HT1080 (cell line): ENCODE data around the gene TRIM8. TPM values are rescaled to one million over a fixed set of nuclear protein-coding genes. Genes with fewer than 3 reads are reported as not detected.
"Not testable (repeated sequence)": the region's sequence is repeated elsewhere in the genome, so short reads cannot be mapped to it uniquely, and the experiment has no call there.

Experiments
- DNase-seq: peaks from one replicate; pipeline ENCODE4 v3.0.0-alpha.2; 2015; ENCODE audit warnings: low read depth
- total RNA-seq: library from RNA; depleted of rRNA; stranded (reverse); fragments of >200 nt; shearing (Covaris generic); gene quantifications from 2 replicates; pipeline ENCODE4 v1.2.3, GENCODE V29; 2014; rRNA removed

TRIM8 gene
- total RNA-seq, 1 experiment from 2014 or later = 117 TPM

DNA sequence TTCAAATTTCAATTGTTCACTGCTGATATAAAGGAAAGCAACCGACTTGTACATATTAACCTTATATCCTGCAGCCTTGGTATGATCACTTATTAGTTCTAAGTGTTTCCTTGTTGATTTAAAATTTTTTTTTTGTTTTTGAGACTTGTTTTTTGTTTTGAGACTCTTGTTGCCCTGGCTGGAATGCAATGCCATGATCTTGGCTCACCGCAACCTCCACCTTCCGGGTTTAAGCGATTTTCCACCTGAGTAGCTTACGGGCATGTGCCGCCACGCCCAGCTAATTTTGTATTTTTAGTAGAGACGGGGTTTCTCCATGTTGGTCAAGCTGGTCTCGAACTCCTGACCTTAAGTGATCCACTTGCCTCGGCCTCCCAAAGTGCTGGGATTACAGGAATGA, 51.1 kb downstream of the TRIM8 start:
- not testable (repeated sequence) for DNase-seq

DNA sequence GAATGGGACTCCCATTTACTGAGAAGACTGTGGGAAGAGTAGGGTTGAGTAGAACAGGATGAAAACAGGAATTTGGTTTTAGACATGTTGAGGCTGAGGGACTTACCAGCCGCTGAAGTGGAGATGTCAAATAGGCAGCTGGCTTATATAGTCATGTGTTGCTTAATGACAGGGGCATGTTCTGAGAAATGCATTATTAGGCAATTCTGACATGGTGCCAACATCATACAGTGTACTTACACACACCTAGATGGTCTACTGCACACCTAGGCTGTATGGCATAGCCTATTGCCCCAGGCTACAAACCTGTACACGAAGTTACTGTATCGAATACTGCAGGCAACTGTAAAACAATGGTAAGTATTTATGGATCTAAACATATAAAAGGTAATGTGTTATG, 52.5 kb downstream of the TRIM8 start:
- no peak for DNase-seq

DNA sequence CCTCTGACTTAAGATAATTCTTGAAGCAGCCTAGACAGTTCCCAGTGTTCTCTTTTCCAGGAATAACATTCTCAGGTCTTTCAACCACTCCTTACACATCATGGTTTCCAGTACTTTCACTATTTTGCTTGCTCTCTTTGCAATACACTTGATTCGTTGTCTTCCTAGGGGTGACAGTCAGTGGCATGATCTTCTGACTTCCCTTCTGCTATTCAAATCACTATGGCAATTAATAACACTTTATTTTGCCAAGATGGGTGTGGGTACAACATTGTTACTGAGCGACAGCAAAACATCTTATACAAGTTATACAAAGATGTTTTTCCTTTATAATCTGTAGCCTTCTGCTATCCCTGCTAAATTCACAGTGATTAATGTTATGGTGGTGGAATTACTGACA, 54.6 kb downstream of the TRIM8 start:
- no peak for DNase-seq

DNA sequence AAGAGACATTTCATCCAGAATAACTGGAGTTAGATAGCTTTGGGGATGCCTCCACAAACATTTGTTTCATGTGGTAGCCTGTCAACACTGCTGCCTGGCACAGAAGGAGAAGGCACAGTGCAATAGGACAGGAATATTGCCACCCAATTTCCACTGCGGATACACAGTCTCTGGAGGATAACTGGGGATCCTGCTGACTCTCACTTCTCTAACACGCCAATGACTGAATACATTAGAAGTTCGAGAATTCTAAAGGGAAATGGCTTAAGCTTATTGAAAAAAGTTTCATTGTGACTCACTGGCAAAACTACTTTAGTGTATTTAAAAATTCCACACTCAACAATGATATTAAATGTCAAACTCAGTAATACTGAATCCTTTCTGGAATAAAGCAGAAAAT, 57.0 kb downstream of the TRIM8 start:
- no peak for DNase-seq

DNA sequence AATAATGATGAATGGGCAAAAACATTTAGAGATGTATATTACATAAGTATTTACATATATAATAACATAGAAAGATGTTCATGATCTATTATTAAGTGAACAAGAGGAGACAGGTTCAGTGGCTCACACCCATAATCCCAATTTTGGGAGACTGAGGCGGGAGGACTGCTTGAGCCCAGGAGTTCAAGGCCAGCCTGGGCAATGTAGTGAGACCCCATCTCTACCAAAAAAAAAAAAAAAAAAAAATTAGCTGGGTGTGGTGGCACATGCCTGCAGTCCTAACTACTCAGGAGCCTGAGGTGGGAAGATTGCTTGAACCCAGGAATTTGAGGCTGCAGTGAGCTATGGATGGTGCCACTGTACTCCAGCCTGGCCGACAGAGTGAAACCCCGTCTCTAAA, 57.5 kb downstream of the TRIM8 start:
- no peak for DNase-seq

DNA sequence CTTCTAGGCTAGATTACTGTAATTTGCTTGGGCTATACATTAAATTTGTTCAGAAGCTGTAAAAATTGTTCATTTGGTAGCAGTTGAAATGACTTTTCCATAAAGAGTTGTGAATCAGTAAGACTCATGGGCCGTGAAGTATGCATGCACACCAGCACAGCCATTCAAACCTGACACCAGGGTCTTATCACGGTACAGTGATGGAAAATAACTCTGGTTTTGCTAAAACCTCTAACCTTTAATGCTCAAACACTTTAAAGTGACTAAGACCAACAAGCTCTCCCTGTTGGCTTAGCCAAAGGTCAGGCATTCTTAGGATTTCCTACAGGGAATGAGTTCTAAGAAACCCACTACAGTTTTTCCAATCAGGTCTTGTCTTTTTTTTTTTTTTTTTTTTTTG, 58.5 kb downstream of the TRIM8 start:
- DNase-seq = no peak

DNA sequence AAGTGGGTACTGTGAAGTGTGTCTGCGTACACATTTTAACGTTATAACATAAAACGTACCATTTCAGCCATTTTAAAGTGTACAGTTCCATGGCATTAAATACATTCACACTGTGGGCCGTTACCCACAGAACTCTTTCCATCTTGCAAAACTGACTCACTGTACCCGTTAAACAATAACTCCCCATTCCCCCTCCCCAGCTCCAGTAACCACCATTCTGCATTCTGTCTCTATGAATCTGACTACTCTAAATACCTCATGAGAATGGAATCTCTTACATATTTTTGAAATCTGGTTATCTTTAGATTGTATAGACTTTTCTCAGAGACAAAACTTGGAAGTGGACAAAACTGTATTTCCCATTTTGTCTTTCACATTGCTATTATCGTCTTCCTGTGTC, 60.6 kb downstream of the TRIM8 start:
- DNase-seq = no peak

DNA sequence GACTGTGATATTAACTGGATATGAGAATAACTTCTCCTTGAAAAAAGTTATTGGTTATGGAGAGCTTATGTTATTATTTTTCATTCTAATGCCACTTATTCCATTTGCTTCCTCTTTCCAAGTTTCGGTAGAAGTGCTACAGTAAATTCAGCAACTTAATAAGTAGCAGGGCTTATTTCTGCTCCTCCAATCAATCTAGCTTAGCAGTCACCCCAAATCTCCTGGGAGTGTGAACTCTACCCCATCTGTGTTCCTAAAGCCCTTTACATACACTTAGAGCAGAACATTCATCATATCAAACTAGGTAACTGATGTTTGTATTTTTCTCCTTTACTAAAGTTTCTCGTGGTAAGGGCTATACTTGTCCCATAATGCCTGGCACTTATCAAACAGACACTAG, 61.3 kb downstream of the TRIM8 start:
- no peak for DNase-seq

Other genes starting within 250 kb of the TRIM8 start
- gene NFKB2, start 248.8 kb upstream of the TRIM8 start, total RNA-seq = 17.3 and 18.5 TPM in 2 replicates
- 1.3 TPM in 1 of 2 replicates, not detected in the other for gene PSD, start 225.7 kb upstream of the TRIM8 start, total RNA-seq
- gene FBXL15, start 223.6 kb upstream of the TRIM8 start, total RNA-seq = 11.8 and 17.6 TPM in 2 replicates
- 38.1 and 44.2 TPM in 2 replicates for gene CUEDC2, start 211.9 kb upstream of the TRIM8 start, total RNA-seq
- gene C10orf95, start 192.9 kb upstream of the TRIM8 start, total RNA-seq = 0.37 TPM in 1 of 2 replicates, not detected in the other
- gene ACTR1A, start 141.8 kb upstream of the TRIM8 start, total RNA-seq = 111 and 124 TPM in 2 replicates
- gene SUFU, start 140.5 kb upstream of the TRIM8 start, total RNA-seq = 6.5 and 9.7 TPM in 2 replicates
- 5.4 and 5.6 TPM in 2 replicates for gene ARL3, start 69.9 kb downstream of the TRIM8 start, total RNA-seq
- 18.8 and 18.9 TPM in 2 replicates for gene SFXN2, start 70.2 kb downstream of the TRIM8 start, total RNA-seq
- 19.0 and 25.7 TPM in 2 replicates for gene WBP1L, start 99.5 kb downstream of the TRIM8 start, total RNA-seq
- gene CYP17A1, start 192.9 kb downstream of the TRIM8 start, total RNA-seq = not detected in 2 replicates
- gene BORCS7, start 209.8 kb downstream of the TRIM8 start, total RNA-seq = 19.0 and 19.4 TPM in 2 replicates
- 0.14 TPM in 1 of 2 replicates, not detected in the other for gene AS3MT, start 225.0 kb downstream of the TRIM8 start, total RNA-seq